K562 (cell line): ENCODE measurements around the gene MCIDAS. TPM values are rescaled to one million over a fixed set of nuclear protein-coding genes. Genes with fewer than 3 reads are reported as not detected.

Source experiments
- DMBX1 ChIP-seq: fragments of 250-450 bp; sonication (Bioruptor Pico); IDR thresholded peaks from 2 replicates; pipeline ENCODE4 v1.8.0; 2022; ENCODE audit warnings: inconsistent platforms, mild to moderate bottlenecking, moderate library complexity, borderline replicate concordance
- ETS2 ChIP-seq: IDR thresholded peaks from 2 replicates; pipeline ENCODE4 v1.6.1; 2016; ENCODE audit warnings: borderline replicate concordance, missing genetic modification characterization, mild to moderate bottlenecking, moderate library complexity, missing compliant biosample characterization; ENCODE audit not compliant: poor library complexity, severe bottlenecking
- MTA2 ChIP-seq: fragments of 450-650 bp; IDR thresholded peaks from 2 replicates; pipeline ENCODE4 v1.6.1; 2016; ENCODE audit warnings: low read depth
- NELFE ChIP-seq: IDR thresholded peaks from 2 replicates; pipeline ENCODE4 v1.6.1; 2011; ENCODE audit warnings: mild to moderate bottlenecking; ENCODE audit not compliant: insufficient read depth, insufficient read length
- NEUROD1 ChIP-seq: fragments of 150-350 bp; IDR thresholded peaks from 2 replicates; pipeline ENCODE4 v1.6.1; 2014; ENCODE audit warnings: borderline replicate concordance, low read length, low read depth; ENCODE audit not compliant: partially characterized antibody
- PCBP2 ChIP-seq: fragments of 200-400 bp; formaldehyde crosslinking; IDR thresholded peaks from 2 replicates; pipeline ENCODE4 v1.6.1; 2018; ENCODE audit warnings: low read length, low read depth, mild to moderate bottlenecking, moderate library complexity; ENCODE audit not compliant: poor library complexity, severe bottlenecking
- RBBP5 ChIP-seq: fragments of 200-600 bp; sonication (generic); IDR thresholded peaks from 2 replicates; pipeline ENCODE4 v1.6.1; 2012; ENCODE audit warnings: borderline replicate concordance, mild to moderate bottlenecking, low read length, control low read depth, inconsistent platforms; ENCODE audit not compliant: insufficient read depth, poor library complexity, severe bottlenecking
- SIRT6 ChIP-seq: IDR thresholded peaks from one replicate; pipeline ENCODE4 v1.6.1; 2012; ENCODE audit warnings: low read depth, mild to moderate bottlenecking, control low read depth, inconsistent platforms, low read length, moderate library complexity
- TAL1 ChIP-seq: fragments of 450-650 bp; IDR thresholded peaks from 2 replicates; pipeline ENCODE4 v1.6.1; 2016; ENCODE audit warnings: mild to moderate bottlenecking
- TEAD2 ChIP-seq: fragments of 450-650 bp; IDR thresholded peaks from 2 replicates; pipeline ENCODE4 v1.6.1; 2016; ENCODE audit warnings: missing genetic modification characterization, control low read depth, missing compliant biosample characterization
- ZFP30 ChIP-seq: fragments of 250-450 bp; sonication (Bioruptor Pico); IDR thresholded peaks from 2 replicates; pipeline ENCODE4 v1.8.0; 2022; ENCODE audit warnings: moderate library complexity, mild to moderate bottlenecking, inconsistent platforms, borderline replicate concordance
- ZKSCAN8 ChIP-seq: fragments of 200-800 bp; sonication (Bioruptor generic); IDR thresholded peaks from 2 replicates; pipeline ENCODE4 v1.6.1; 2016; ENCODE audit warnings: missing genetic modification characterization, missing compliant biosample characterization
- ZNF184 ChIP-seq: sonication (generic); formaldehyde crosslinking; IDR thresholded peaks from 2 replicates; pipeline ENCODE4 v1.5.0; 2020; ENCODE audit warnings: missing genetic modification reagents
- ZNF311 ChIP-seq: fragments of 250-450 bp; sonication (Bioruptor Pico); IDR thresholded peaks from 2 replicates; pipeline ENCODE4 v1.4.0; 2020; ENCODE audit warnings: mild to moderate bottlenecking, moderate library complexity
- ZNF318 ChIP-seq, 2 experiments: fragments of 450-650 bp; IDR thresholded peaks; 2 replicates each; pipeline ENCODE4 v1.6.1; 2016; ENCODE audit warnings: mild to moderate bottlenecking in 2 of 2, borderline replicate concordance in 1 of 2, low read depth in 1 of 2, moderate library complexity in 1 of 2
- polyA plus RNA-seq, 8 experiments: library from polyadenylated mRNA; depleted of rRNA in 4 of 8; stranded (reverse) in 5 of 8; unstranded in 3 of 8; fragments of >200 nt; fragmentation: Nextera tagmentation in 2 of 8; fragmentation: Illumina TruSeq in 1 of 8; extraction: Ambion mirVana in 2 of 8; extraction: Trizol in 1 of 8; gene quantifications; 2 replicates each; pipeline versions ENCODE4 v1.2.1 to v1.2.3, GENCODE V29; 2011 to 2014; ENCODE audit warnings: inconsistent platforms in 1 of 8, missing spikeins in 1 of 8
- total RNA-seq, 7 experiments: library from RNA; depleted of rRNA in 6 of 7; stranded (reverse); fragments of >200 nt in 6 of 7; fragmentation: Illumina TruSeq in 2 of 7; extraction: Trizol in 2 of 7; gene quantifications; 2 replicates each; pipeline versions ENCODE4 v1.2.1 to v1.2.3, GENCODE V29; 2011 to 2021; ENCODE audit warnings: low replicate concordance in 1 of 7
- TF ChIP-seq, protein P1 (sequence below): fragments of 250-450 bp; sonication (Bioruptor Pico); IDR thresholded peaks from 2 replicates; pipeline ENCODE4 v1.8.0; 2021; ENCODE audit warnings: mild to moderate bottlenecking, moderate library complexity
- TF ChIP-seq, protein P2 (sequence below): fragments of 450-650 bp; IDR thresholded peaks from 2 replicates; pipeline ENCODE4 v1.6.1; 2016

Gene MCIDAS
- total and polyA plus RNA-seq, 9 of the 15 experiments (the other 6 are each of a cell fraction or from before 2014, with no cell fraction given), result 0.07 to 1.5 (median 0.69) TPM

DNA sequence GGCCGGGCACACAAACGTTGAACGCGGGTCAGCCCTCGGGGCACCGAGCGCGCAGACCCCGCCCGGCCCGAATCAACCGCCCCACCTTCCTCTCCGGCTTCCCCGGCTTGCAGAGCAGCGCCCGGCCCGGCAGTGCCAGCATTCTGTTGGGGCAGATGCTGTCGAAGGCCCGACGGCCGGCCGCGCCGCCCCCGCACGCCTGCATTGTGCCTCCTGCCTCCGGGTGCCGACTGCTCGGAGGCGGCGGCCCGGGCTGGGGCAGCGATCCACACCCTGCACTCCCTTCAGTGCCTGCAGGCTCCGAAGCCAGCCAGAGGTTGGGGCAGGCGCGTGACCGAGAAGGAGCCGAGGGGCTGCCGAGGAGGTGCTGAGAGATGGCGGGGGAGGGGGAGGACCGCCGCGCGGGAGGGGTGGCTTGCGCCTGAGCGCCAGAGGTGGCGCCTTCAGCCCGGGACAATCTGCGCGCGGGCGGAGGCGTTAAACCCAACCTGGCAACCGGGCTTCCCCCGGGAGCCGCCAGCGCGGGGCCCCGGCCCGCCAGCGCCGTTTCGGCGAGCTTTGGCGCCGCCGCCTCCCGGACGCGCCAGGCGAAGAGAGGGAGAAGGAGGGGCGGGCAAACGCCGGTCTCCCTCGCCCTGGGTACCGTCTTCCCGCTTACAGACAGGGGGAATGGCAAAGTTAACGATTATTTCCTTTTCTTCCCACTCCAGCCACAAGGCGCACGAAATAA lies at the start of gene MCIDAS (continued):
- TF ChIP-seq, protein P1, sequence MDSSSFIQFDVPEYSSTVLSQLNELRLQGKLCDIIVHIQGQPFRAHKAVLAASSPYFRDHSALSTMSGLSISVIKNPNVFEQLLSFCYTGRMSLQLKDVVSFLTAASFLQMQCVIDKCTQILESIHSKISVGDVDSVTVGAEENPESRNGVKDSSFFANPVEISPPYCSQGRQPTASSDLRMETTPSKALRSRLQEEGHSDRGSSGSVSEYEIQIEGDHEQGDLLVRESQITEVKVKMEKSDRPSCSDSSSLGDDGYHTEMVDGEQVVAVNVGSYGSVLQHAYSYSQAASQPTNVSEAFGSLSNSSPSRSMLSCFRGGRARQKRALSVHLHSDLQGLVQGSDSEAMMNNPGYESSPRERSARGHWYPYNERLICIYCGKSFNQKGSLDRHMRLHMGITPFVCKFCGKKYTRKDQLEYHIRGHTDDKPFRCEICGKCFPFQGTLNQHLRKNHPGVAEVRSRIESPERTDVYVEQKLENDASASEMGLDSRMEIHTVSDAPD, result no peak
- TF ChIP-seq ZKSCAN8 (CRISPR knock-in tag) (no peak), TEAD2 (tag) (no peak), PCBP2 (peak; percentile 22), MTA2 (no peak), RBBP5 (peak; percentile 73), NELFE (no peak), DMBX1 (no peak), NEUROD1 (no peak), SIRT6 (no peak), ZNF318 (IDR thresholded peaks at IDR 0.05; ENCODE audit: borderline replicate concordance in 1 of 2, low read depth in 1 of 2) (no peak), ZNF184 (no peak), ETS2 (tag) (no peak), ZFP30 (CRISPR knock-in tag) (no peak), ZNF311 (no peak), TAL1 (no peak)
- TF ChIP-seq, protein P2, sequence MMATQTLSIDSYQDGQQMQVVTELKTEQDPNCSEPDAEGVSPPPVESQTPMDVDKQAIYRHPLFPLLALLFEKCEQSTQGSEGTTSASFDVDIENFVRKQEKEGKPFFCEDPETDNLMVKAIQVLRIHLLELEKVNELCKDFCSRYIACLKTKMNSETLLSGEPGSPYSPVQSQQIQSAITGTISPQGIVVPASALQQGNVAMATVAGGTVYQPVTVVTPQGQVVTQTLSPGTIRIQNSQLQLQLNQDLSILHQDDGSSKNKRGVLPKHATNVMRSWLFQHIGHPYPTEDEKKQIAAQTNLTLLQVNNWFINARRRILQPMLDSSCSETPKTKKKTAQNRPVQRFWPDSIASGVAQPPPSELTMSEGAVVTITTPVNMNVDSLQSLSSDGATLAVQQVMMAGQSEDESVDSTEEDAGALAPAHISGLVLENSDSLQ, result no peak
